Measurements from ENCODE around the gene PIP5K1A. TPM values are rescaled to one million over a fixed set of nuclear protein-coding genes. Genes with fewer than 3 reads are reported as not detected.
"Not testable (repeated sequence)": the region's sequence is repeated elsewhere in the genome, so short reads cannot be mapped to it uniquely, and the experiment has no call there.

PIP5K1A gene
- total RNA-seq, 1 donor from 2014 or later = 44.4 TPM

- no peak for DNase-seq
Measured at GRCh38 chr1:151193304-151193703, 5.0 kb upstream of the PIP5K1A start.

- DNase-seq = no peak
Measured at GRCh38 chr1:151193856-151194255, 4.5 kb upstream of the PIP5K1A start.

- peak; percentile 90 for DNase-seq
Measured at GRCh38 chr1:151194894-151195594, 3.3 kb upstream of the PIP5K1A start.

GRCh38 chr1:151196292-151196800 lies 2.0 kb upstream of the PIP5K1A start:
- peak; percentile 92 for DNase-seq

GRCh38 chr1:151197863-151198253 lies 494 bp upstream of the PIP5K1A start:
- DNase-seq = no peak

DNA sequence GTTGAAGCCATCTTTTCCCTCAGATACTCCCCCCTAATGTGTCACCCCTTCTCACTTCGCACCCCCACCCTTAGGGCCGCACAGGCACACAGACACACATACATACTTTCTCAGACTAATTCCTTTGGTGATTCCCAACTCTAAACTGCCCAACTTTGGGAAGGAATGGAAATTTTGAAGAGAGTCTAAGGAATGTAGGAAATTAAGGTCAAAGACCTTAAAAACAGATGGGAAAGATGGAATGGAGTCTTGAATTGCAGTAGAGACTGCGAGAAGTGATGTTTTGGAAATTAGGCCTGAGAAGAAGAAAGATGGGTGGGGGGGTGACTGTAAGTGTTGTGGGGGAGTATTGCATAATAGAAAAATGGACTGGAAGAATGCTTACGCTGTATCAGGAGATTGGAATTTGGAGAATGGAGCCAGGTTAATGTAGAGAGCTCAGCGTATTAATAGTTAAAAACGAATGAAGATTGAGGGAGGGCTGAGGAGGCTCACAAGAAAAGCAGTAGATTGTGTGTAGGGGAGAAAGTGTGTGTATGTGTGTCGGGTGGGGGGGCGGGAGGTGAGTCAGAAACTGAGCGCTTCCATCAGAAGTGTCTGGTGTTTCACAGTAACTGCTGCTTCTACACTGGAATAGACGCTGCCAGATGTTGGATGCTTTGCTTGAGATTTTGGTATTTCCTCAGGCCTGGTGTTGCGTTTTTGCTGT lies 1.7 kb downstream of the PIP5K1A start:
- DNase-seq = peak; percentile 55

DNA sequence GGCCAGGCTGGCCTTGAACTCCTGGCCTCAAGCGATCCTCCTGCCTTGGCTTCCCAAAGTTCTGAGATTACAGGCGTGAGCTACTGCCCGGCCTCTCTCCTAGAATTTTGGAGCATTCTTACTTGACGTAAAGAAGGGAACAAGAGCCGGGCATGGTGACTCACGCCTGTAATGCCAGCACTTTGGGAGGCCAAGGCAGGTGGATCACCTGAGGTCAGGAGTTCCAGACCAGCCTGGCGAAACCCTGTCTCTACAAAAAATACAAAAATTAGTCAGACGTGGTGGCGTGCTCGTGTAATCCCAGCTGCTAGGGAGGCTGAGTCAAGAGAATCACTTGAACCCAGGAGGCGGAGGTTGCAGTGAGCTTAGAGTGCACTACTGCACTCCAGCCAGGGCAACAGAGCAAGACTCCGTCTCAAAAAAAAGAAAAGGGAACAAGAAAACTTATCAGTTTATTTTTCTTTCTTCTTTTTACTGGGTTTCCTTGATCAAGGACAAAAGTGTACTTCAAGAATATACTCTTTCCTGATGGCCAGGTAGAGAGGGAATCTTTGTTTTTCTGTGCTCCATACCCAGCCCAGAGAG lies 7.1 kb downstream of the PIP5K1A start:
- DNase-seq = not testable (repeated sequence)

- DNase-seq = no peak
Measured at GRCh38 chr1:151210830-151211229, 12.5 kb downstream of the PIP5K1A start.

DNA sequence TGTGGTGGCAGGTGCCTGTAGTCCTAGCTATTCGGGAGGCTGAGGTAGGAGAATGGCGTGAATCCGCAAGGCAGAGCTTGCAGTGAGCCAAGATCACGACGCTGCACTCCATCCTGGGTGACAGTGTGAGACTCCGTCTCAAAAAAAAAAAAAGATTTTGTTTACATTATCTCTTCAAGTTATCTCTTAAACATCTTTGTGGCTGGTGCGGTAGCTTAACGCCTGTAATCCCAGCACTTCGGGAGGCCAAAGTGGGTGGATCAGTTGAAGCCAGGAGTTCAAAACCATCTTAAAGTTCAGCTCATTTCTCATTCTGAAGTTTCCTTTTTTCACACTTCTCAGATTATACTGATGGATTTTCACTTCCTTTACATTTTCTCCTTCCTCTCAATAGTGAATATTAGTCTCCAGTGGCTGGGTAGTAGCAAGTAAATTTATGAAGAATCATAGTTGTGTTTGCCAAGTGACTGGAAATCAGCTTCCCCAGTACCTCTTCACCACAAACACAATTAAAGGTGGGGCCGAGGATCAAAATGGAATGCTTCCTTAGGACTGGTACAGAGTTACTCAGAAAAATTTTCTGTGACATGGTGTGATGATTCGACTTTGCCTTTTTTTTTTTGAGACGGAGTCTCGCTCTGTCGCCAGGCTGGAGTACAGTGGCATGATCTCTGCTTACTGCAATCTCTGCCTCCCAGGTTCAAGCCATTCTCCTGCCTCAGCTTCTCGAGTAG lies 13.8 kb downstream of the PIP5K1A start:
- no peak for DNase-seq

DNA sequence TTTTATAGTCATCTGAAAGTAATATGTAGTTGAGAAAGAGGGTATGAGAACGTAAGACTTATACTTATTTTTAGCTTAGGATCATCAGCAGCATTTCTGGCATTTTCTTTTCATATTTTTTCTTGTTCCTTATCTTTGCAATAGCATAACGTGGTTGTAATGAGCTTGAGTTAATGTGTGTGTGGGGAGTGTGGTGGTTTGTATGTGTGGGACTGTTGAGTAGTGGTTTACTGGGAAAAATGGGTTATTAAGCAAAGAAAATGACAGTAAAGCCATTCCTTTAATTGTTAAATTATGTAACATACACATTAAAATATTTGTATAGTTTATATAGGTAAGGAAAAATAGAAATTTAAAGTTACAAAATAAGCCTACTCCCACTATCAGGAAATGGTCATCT lies 15.2 kb downstream of the PIP5K1A start:
- no peak for DNase-seq

- no peak for DNase-seq
Measured at GRCh38 chr1:151221616-151222015, 23.3 kb downstream of the PIP5K1A start.

DNA sequence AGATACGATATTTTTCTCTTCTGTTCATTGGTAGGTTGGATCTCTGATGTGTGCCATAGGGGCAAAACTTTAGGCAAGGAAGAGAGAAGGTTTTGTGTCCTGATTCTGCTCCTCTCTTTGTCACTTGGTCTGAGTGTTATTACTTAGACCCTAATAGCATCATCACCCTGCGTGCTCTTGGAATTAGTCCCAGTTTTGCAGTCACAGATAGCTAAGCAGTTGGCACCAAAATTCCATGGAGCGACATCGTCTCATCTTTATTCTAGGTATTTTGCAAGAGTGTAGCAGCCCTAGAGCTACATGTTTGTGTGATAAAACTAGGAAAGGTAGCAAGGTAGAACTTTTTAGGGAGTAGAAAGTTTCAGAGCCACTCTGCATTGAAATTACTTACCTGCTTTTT lies 23.8 kb downstream of the PIP5K1A start:
- DNase-seq = no peak

DNA sequence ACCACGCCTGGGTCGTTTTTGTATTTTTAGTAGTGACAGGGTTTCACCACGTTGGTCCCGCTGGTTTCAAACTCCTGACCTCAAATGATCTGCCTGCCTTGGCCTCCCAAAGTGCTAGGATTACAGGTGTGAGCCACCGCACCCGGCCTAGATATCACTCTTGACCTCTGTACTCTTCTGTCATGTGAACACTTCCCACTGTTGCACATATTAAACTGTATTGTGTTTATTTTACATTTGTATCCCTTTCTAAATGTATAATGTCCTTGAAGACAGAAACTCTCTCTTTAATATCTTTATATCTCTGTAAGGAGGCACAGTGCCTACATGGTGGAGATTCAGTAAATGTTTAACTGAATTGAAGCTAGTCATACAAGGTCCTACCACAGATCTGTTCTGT lies 36.9 kb downstream of the PIP5K1A start:
- no peak for DNase-seq

DNA sequence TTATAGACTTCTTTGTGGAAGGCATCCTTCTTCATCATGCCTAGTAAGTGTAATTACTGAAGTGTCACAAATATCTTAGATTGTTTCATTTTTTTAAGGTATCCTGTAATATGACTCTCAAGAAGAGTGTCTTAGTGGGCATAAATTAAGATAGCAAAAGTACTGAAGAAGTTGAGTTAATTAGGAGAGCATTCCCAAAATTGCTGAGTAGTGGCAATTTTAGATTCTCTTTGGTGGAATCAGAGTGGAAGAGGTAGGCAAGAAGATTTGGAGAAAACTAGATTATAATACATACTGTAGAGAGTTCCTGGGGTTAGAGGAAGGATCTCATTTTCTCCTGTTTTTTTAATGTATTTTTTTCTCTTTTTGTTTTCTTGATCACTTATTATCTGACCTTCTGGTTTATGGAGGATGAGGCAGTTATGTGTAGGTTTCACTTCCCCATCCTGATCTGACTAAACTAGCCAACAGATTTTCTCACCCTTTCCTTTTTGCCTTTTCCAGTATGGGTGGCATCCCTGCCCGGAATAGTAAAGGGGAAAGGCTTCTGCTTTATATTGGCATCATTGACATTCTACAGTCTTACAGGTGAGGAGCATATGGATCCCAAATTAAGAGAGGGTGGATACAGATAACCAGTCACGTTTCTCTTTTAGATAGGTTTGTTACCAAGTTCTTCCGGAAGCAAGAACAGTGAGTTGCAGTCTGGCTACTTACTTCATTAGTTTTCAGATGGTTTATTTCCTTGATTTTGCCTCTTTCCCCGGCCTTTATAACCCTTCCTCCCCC lies 39.5 kb downstream of the PIP5K1A start:
- DNase-seq = no peak

DNA sequence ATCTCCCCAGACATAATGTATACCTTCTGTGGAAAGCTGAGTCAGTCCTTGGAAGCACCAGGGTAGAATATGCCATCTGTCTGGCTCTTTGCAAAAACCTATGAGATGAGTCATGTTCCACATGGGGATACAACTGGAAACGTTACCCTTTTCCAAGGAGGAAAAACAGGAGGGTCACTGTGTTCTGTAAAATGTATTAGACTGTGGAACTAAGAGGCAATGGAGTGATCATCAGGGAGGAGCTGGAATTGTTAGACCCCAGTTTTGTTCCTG lies 40.1 kb downstream of the PIP5K1A start:
- peak; percentile 66 for DNase-seq

- no peak for DNase-seq
Measured at GRCh38 chr1:151242442-151242841, 44.1 kb downstream of the PIP5K1A start.

GRCh38 chr1:151243683-151244216 lies 45.4 kb downstream of the PIP5K1A start:
- no peak for DNase-seq

DNA sequence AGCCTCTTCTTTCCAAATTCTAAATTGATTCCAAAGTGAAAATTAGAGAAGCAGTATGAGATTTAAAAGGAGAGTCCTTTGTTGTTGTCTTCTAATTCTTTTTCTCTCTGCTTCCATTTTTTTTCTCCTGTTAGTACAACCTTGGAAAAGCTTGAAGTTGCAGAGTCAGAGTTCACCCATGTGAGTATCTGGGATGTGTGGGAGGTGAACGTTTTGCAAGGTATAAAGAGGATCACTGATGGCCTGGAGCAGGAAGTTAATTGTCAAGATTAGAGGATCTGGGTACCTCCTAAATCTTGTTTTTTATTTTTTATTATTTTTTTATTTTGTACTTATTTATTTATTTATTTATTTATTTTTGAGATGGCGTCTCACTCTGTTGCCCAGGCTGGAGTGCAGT lies 48.4 kb downstream of the PIP5K1A start:
- no peak for DNase-seq

DNA sequence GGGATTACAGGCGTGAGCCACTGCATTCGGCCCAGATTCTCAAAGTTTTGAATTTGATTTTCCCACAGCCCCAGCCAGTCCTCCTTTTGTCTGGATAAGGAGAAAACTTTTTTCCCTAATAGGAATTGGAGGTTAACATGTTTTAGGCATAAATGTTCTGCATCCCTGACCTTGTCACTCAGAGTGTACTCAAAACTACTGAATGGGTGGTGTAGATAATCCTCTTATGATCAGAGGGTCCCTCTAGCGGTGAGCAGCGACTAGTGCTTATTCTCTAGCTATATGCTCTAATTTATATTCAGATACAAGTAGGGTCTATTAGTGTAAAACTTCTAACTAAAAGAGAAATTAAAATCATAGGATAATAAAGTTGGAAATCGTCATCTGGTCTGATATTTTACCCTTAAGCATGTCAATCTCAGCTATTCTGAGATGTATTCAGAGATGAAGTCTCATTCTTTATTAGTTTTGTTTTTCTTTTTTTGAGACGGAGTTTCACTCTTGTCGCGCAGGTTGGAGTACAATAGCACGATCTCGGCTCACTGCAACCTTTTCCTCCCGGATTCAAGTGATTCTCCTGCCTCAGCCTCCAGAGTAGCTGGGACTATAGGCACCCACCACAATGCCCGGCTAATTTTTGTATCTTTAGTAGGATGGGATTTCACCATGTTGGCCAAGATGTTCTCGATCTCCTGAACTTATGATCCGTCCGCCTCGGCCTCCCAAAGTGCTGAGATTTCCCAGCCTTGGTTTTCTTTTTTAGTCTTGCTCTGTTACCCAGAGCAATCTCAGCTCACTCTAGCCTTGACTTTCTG lies 53.5 kb downstream of the PIP5K1A start:
- DNase-seq = peak; percentile 88

DNA sequence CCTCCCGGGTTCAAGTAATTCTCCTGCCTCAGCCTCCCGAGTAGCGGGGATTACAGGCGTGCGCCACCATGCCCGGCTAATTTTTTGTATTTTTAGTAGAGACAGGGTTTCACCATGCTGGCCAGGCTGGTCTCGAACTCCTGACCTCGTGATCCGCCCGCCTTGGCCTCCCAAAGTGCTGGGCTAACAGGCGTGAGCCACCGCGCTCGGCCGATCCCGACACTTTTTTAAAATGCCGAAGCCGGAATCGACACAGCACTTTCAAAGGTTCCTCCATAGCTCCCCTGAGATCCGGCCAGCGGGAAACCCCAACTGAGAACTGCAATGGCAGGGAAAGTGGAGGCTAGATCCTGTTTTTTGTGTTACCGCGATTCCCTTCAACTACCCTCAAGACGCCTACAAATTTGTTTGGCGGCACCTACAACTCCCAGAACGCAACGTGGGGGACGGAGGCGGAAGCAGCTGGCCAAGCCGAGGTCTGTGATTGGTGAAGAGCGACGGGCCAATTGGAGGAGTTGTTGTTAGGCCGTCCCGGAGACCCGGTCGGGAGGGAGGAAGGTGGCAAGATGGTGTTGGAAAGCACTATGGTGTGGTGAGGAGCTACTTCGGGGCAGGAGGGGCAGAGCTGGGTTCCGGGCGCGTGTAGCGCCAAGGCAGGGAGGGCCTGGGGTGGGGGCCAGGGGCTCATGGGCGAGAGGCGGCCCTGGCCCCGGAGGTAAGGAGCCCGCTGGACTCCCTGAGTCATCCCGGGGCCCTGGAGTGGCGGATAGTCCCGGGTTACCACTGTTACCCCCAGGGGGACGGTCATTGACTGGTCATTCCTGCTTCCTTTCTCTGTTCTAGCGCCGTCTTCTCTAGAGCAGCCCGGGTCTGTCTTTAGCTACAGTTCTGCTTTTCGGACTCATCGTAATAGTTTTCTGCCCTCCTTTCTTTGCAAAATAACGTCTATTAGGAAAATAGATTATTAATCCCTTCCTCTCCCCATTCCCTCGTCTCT lies 56.2 kb downstream of the PIP5K1A start, which contains the start of gene PSMD4:
Gene PSMD4, plus strand, starts transcription at position 518 of the 997 bp plus-strand sequence. Its CDS starts 49 bp downstream, at position 567.
- peak; percentile 99 for DNase-seq
